HEK293T (cell line): ENCODE data around the gene HOXA4.
A peak's percentile ranks its signal among the peaks of the same experiment; 100 is the strongest.

Source experiments
- CTCF ChIA-PET: fragments of 350-600 bp; formaldehyde crosslinking; extraction: SDS; loops from one replicate; lab custom pipeline; 2021; ENCODE audit warnings: antibody characterized with exemption, inconsistent platforms; lab: Yijun Ruan, JAX
- POLR2A ChIA-PET: fragments of 350-600 bp; formaldehyde crosslinking; extraction: SDS; loops from one replicate; lab custom pipeline; 2020; ENCODE audit warnings: antibody characterized with exemption, inconsistent platforms; lab: Yijun Ruan, JAX
- DNase-seq: peaks from one replicate; pipeline ENCODE4 v3.0.0; 2012; ENCODE audit warnings: mixed read lengths; ENCODE audit errors: extremely low spot score
- ARNT ChIP-seq: fragments of 450-650 bp; IDR thresholded peaks from 2 replicates; pipeline ENCODE4 v1.6.1; 2017; ENCODE audit warnings: mild to moderate bottlenecking
- BHLHE40 ChIP-seq: fragments of 450-650 bp; IDR thresholded peaks from 2 replicates; pipeline ENCODE4 v1.6.1; 2016; ENCODE audit warnings: mild to moderate bottlenecking, moderate library complexity, borderline replicate concordance
- CTBP1 ChIP-seq: fragments of 450-650 bp; IDR thresholded peaks from 2 replicates; pipeline ENCODE4 v1.6.1; 2016; ENCODE audit warnings: borderline replicate concordance
- ELF4 ChIP-seq: fragments of 450-650 bp; IDR thresholded peaks from 2 replicates; pipeline ENCODE4 v1.6.1; 2017; ENCODE audit warnings: antibody characterized with exemption
- FOXA1 ChIP-seq: fragments of 450-650 bp; IDR thresholded peaks from 2 replicates; pipeline ENCODE4 v1.6.1; 2016; ENCODE audit warnings: mild to moderate bottlenecking
- FOXK2 ChIP-seq: fragments of 450-650 bp; IDR thresholded peaks from 2 replicates; pipeline ENCODE4 v1.6.1; 2016; ENCODE audit warnings: mild to moderate bottlenecking
- FOXM1 ChIP-seq: fragments of 450-650 bp; IDR thresholded peaks from 2 replicates; pipeline ENCODE4 v1.6.1; 2017; ENCODE audit warnings: mild to moderate bottlenecking, borderline replicate concordance
- HDGF ChIP-seq: fragments of 450-650 bp; IDR thresholded peaks from 2 replicates; pipeline ENCODE4 v1.6.1; 2017; ENCODE audit warnings: antibody characterized with exemption, borderline replicate concordance
- L3MBTL2 ChIP-seq: fragments of 450-650 bp; conservative IDR thresholded peaks from 2 replicates; pipeline ENCODE4 v1.6.1; 2016; ENCODE audit warnings: mild to moderate bottlenecking
- LEF1 ChIP-seq: fragments of 450-650 bp; IDR thresholded peaks from 2 replicates; pipeline ENCODE4 v1.6.1; 2017; ENCODE audit warnings: mild to moderate bottlenecking, borderline replicate concordance
- NFRKB ChIP-seq: fragments of 450-650 bp; IDR thresholded peaks from 2 replicates; pipeline ENCODE4 v1.6.1; 2016; ENCODE audit warnings: mild to moderate bottlenecking, moderate library complexity
- SP1 ChIP-seq: fragments of 450-650 bp; IDR thresholded peaks from 2 replicates; pipeline ENCODE4 v1.6.1; 2017
- SUZ12 ChIP-seq: fragments of 450-650 bp; IDR thresholded peaks from 2 replicates; pipeline ENCODE4 v1.6.1; 2016; ENCODE audit warnings: mild to moderate bottlenecking
- TARDBP ChIP-seq: fragments of 450-650 bp; IDR thresholded peaks from 2 replicates; pipeline ENCODE4 v1.6.1; 2016
- TF ChIP-seq, protein P1 (sequence below): fragments of 450-650 bp; IDR thresholded peaks from 2 replicates; pipeline ENCODE4 v1.6.1; 2016

Gene HOXA4

GRCh38 chr7:27104341-27105058 lies 26.1 kb downstream of the HOXA4 start:
- CTCF ChIA-PET = no interaction called here
- no peak for DNase-seq
- POLR2A ChIA-PET = interaction anchor here (0.9 to 3.0 kb wide), 4 partner anchors 8 to 75 kb away, joined by 3 to 13 read pairs (median 4); partner anchors contain the start of gene HOXA1
- TF ChIP-seq, protein P1, sequence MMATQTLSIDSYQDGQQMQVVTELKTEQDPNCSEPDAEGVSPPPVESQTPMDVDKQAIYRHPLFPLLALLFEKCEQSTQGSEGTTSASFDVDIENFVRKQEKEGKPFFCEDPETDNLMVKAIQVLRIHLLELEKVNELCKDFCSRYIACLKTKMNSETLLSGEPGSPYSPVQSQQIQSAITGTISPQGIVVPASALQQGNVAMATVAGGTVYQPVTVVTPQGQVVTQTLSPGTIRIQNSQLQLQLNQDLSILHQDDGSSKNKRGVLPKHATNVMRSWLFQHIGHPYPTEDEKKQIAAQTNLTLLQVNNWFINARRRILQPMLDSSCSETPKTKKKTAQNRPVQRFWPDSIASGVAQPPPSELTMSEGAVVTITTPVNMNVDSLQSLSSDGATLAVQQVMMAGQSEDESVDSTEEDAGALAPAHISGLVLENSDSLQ = peak; percentile 18; the same call in 1 of the 2 replicates
- TF ChIP-seq L3MBTL2 (no peak), CTBP1 (no peak), FOXM1 (no peak)

DNA sequence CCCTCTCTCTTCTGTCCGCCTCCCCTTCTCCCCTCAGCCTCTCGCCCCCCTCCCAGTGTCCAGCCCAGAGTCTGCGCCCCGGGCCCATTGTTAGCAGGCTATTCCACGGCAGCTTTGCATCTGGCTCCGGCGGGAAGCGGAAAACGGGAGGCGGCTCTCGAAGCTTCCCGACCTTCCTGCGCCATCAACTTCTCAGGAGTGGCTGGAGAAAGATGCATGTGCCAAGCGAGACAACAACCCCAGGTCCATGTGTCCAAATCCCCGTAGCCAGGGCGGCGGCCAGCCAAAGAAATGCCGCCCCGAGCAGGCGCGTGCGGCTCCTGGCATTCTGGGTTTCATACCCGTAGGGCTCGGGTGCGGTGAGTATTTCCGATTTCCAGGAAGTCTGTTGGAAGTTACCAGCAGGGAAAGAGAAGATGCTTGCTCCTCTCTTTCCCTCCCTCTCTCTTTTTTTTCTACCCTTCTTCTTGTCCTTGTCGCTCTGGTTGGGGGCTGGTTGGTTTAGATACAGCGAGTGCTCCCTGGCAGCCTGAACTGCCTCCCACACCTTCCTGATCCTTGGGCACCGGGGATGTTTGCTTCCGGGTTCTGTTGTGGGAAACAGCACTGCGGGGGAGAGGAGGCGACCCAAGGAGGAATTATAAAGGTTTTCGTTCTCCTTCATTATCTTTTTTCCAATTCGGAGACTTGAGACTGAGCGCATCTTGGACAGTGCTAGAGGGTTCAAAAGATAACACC lies 26.9 kb downstream of the HOXA4 start:
- CTCF ChIA-PET = no interaction called here
- DNase-seq = no peak
- POLR2A ChIA-PET = no interaction called here
- TF ChIP-seq, protein P1 = no peak
- TF ChIP-seq FOXM1 (no peak), ELF4 (no peak), CTBP1 (no peak), SP1 (no peak), L3MBTL2 (no peak), LEF1 (no peak), SUZ12 (no peak), FOXK2 (no peak)

GRCh38 chr7:27102581-27103442 lies 27.7 kb downstream of the HOXA4 start, which contains the start of gene HOXA2:
Gene HOXA2, minus strand, starts transcription at chr7:27102683. Its CDS starts 183 bp downstream, at chr7:27102500.
- ChIA-PET CTCF (no interaction called here), POLR2A (no interaction called here)
- TF ChIP-seq CTBP1 = no peak
- TF ChIP-seq, protein P1 = peak; percentile 75
- no peak for DNase-seq

DNA sequence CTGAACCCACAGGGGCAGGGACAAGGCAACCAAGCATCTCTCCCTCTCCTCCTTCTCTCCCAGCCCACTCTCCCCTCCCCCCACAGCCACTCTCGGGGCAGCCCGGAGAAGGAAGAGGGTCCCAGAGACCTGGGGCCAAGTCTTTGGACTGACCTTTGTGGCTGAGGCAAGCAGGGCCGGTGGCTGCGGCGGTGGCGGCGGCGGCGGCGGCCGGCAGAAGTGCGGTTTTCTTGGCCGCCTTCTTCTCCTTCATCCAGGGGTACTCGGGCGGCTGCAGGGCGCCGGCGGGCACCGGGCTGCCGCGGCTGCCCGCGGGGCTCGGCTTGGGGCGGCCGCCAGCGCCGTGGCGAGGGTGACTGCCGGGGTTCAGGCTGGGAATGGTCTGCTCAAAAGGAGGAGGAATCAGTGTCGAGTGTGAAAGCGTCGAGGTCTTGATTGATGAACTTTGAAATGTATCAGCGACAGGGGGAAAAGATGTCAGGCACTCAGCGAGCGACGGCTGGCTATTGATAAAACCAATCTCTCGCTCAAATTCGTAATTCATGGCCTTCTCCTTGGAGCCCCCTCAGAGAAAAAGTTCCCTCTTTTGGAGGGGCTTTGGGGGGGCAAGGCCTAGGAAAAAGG lies 28.5 kb downstream of the HOXA4 start:
- no peak for DNase-seq
- ChIA-PET CTCF (no interaction called here), POLR2A (no interaction called here)
- TF ChIP-seq TARDBP (no peak), SUZ12 (no peak), FOXK2 (no peak), HDGF (no peak), L3MBTL2 (no peak), FOXA1 (no peak), ARNT (no peak), LEF1 (no peak), BHLHE40 (no peak), NFRKB (no peak), ELF4 (no peak), CTBP1 (no peak), SP1 (no peak)
- TF ChIP-seq, protein P1 = no peak

GRCh38 chr7:27101171-27101956 lies 29.2 kb downstream of the HOXA4 start:
- POLR2A ChIA-PET = interaction anchor here (0.7 kb wide), 1 partner anchor 13 kb away, joined by 4 read pairs; no protein-coding TSS in a partner anchor
- CTCF ChIA-PET = no interaction called here
- TF ChIP-seq SP1 = no peak
- TF ChIP-seq, protein P1 = peak; percentile 30; the same call in 1 of the 2 replicates
- DNase-seq = no peak
